GM21447 (cell line): ENCODE data around the gene SLC12A8.

Experiments
- ATAC-seq: cut with Tn5 transposase; IDR thresholded peaks from one replicate; pipeline ENCODE4 v1.9.1; 2021; ENCODE audit not compliant: unreplicated experiment

The SLC12A8 gene

DNA sequence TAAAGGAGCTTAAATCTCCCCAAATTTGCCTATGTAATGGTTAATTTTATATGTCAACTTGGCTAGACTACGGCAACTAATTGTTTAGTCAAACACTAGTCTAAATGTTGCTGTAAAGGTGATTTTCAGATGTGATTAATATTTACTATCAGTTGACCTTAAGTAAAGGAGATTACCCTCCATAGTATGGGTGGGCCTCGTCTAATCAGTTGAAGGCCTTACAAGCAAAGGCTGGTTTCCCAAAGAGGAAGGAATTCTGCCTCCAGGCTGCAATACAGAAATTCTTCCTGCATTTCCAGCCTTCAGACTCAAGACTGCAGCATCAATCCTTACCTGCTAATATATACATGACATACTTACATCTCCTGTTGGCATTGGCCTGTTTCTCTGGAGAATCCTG is 23.6 kb downstream of the SLC12A8 start:
- ATAC-seq: no peak

- no peak for ATAC-seq
Observed at GRCh38 chr3:125187599-125187910, 25.0 kb downstream of the SLC12A8 start.

- no peak for ATAC-seq
Observed at GRCh38 chr3:125186800-125187598, 25.5 kb downstream of the SLC12A8 start.

GRCh38 chr3:125186261-125186787 is 26.2 kb downstream of the SLC12A8 start:
- no peak for ATAC-seq

- no peak for ATAC-seq
Observed at GRCh38 chr3:125185805-125186204, 26.7 kb downstream of the SLC12A8 start.

DNA sequence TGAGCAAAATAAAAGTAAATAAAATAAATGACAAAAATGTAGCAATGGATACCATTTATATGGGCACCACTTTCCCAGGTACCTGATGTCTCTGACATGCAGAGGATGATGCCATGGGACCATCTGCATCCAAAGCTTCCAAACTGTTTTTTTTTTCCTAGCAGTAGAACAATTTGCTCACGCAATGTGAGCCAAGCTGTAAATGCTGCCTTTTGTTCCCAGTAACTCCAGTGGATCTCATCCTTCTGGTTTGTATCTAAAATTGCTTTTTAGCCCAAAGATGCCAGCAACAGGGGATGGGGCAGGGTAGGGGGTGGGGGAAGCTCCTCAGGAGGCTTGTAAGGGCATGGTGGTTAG is 32.7 kb downstream of the SLC12A8 start:
- ATAC-seq: no peak

GRCh38 chr3:125179143-125179883 is 33.2 kb downstream of the SLC12A8 start:
- no peak for ATAC-seq

GRCh38 chr3:125177746-125178145 is 34.8 kb downstream of the SLC12A8 start:
- no peak for ATAC-seq

DNA sequence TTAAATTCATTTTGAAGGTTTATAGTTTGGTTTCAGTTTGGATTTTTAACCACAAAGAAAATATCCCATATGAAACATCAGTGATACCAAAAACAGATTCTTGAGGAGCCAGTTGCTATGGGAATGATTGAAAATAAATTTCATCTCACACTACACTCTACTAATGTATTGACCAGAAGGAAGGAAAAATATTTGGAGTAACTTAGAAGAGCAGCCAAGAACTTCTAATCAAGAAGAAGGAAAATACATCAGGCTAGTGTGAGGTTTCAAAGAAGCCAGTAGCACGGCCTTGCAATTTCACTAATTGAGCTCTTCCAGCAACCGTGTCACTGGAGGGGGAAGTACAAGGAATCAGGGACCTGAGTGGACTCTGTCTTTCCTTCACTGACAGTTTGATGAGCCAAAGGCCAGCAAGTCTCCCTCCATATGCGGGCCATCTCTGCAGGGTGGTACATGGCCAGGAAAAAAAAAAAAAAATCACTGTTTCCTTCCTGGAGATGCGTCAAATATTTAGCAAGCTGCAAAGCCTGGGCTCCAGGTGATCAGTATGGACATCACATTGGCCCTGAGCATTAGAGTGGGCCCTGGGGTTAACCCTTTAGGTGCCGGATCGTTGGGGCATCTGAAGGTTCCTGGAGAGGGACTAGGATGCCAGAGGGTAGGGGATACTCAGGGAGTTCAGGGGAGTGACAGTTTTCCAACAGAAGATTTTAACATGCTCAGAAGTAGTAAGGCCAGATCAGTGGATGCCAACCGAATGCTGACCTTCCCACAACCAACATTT is 37.1 kb downstream of the SLC12A8 start:
- no peak for ATAC-seq

DNA sequence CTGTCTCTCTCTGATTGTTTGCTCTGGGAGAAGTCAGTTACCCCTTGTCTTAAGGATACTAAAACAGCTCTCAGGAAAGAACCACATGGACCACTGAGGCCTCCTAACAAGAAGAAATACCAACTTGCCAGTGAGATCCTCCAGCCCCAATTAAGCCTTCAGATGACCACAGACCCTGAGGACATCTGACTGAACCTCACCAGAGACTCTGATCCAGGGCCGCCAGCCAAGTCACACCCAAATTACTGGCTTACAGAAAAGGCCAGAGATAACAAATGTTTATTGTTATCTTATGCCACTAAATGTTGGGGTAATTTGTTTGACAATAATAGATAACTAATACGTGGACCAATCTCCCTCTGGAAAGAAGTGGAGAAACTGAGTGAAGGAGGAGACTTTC is 40.2 kb downstream of the SLC12A8 start:
- ATAC-seq: no peak

DNA sequence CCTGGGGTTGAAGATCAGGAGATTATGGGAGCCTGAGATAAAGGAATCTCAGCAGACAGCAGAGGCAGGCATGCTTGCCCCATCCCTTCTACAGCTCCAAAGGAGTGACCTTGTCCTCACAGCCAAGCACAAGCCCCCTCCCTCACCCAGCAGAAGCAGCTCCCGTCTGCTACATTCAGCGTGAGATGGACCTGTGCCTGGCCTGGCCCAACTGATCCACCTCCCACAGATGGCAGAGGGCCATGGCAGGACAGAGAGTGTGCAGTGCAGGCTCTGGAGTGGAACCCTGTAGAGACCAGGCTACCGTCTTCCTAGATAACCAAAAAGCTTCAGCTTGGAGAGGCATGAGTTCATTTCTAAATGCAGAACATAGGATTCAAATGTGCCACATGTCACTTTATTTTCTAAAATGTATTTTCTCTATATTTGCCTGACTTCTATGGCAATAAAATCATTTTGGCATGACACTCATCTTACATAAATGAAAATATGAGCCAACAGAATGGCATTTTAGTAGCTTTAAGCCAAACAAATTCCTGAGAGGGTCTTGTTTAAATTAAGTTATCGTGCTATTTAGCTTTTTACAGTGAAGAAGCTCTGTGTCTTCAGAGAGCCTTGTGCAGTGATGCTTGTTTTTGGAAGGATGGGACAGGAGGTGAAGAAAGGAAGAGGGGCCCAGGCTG is 43.7 kb downstream of the SLC12A8 start:
- no peak for ATAC-seq

GRCh38 chr3:125166599-125167136 is 45.9 kb downstream of the SLC12A8 start:
- no peak for ATAC-seq

GRCh38 chr3:125165948-125166553 is 46.5 kb downstream of the SLC12A8 start:
- no peak for ATAC-seq

DNA sequence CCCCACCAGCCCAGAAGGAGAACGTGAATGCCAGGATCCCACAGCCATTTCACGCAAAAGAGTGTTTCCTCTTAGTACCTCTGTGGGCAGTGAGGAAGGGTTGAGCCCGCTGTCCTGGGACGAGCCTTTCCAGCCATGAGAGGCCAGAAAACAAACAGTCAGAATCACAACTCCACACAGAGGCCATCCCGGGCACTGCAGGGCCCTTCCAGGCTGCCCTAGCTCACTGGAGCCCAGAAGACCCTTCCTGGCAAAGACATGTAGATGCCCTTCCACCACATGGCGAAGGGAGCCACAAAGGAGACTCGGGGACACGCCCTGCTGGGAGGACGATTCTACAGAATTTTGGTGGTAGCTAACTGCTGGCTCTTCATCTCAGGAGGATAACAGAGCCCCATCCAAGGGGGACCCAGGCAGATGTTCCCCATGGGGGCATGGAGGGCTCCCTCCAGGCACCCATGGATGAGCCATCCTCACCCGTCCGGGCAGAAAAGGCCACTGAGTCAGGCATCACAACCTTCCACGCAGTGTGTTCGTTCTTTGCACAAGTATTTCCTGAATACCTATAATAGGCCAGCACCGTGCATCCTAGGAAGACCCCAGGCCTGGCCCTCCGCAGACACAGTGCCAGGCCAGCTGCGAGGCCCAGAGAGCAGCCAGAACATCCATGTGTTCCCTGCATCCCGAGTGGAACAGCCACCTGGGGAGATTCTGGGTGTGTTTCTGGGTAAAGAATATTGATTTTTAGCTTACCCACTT is 47.2 kb downstream of the SLC12A8 start:
- ATAC-seq: no peak

- peak; percentile 78 for ATAC-seq
Observed at GRCh38 chr3:125163739-125164601, 48.6 kb downstream of the SLC12A8 start.

- ATAC-seq: no peak
Observed at GRCh38 chr3:125161607-125162219, 50.8 kb downstream of the SLC12A8 start.

GRCh38 chr3:125160606-125161371 is 51.8 kb downstream of the SLC12A8 start:
- no peak for ATAC-seq

DNA sequence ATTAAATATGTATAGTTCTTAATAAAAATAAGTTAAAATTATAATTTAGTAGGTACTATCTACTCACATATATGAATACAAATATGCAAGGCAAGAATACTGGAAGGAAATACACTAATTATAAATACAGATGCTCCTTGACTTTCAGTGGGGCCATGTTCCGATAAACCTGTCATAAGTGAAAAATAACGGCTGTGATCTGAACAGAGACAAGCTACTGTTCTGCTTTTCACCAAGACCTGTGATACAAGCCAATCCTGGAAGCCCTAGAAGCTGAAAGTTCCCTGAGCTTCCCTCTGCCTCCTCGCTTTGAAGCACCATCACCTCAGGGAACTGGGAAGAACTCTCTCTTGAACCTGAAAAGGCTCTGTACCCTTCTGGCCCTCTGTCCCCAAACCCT is 55.4 kb downstream of the SLC12A8 start:
- no peak for ATAC-seq
